Motor neuron (in vitro differentiated cells): ENCODE measurements around the gene TMCO4. TPM values are rescaled to one million over a fixed set of nuclear protein-coding genes. Genes with fewer than 3 reads are reported as not detected.
"Not testable (repeated sequence)": the region's sequence is repeated elsewhere in the genome, so short reads cannot be mapped to it uniquely, and the experiment has no call there.

ENCODE experiments used
- ATAC-seq, 8 experiments: fragments of 200-7000 bp; cut with Tn5 transposase; replicated peaks in 6 of 8; 2 replicates each; pipeline ENCODE4 v1.8.0; 2021; ENCODE audit warnings: mild to moderate bottlenecking in 8 of 8, moderate library complexity in 8 of 8
- H3K27ac ChIP-seq, 2 donors: fragments of 250-450 bp; sonication (Bioruptor Pico); 2 replicates each; pipeline ENCODE4 v1.9.0; 2021; ENCODE audit warnings: antibody characterized with exemption in 2 of 2, mild to moderate bottlenecking in 2 of 2, moderate library complexity in 1 of 2
- H3K4me1 ChIP-seq, 2 donors: fragments of 250-450 bp; sonication (Bioruptor Pico); replicated peaks in 1 of 2; 2 replicates each; pipeline ENCODE4 v1.6.1; 2021; ENCODE audit warnings: antibody characterized with exemption in 2 of 2, mild to moderate bottlenecking in 2 of 2, moderate library complexity in 1 of 2
- H3K4me3 ChIP-seq, 5 donors: fragments of 250-450 bp; sonication (Bioruptor Pico); 2 replicates each; pipeline ENCODE4 v1.9.0; 2021; ENCODE audit warnings: antibody characterized with exemption in 5 of 5, mild to moderate bottlenecking in 5 of 5, moderate library complexity in 4 of 5
- WGBS, 10 experiments: fragments of 450-650 bp; shearing (Covaris generic); methylation state at CpG; one replicate each; pipeline ENCODE4 v1.0.0; 2022; 5-methylcytosine and 5-hydroxymethylcytosine counted together
- in situ Hi-C, 9 experiments: fragments of 400-800 bp; cut with MboI; loops; one replicate each; pipeline ENCODE4 v1.15.0; 2021; ENCODE audit warnings: low sequenced_read_pairs in 9 of 9, low pct_unique_long_range_greater_than_20kb in 2 of 9; ENCODE audit not compliant: unreplicated experiment in 9 of 9
- total RNA-seq, 8 experiments: library from RNA; unstranded; fragments of 300-600 nt; gene quantifications; 2 replicates each; pipeline versions ENCODE4 v1.2.3 to v1.2.4, GENCODE V29; 2022

Gene TMCO4
- total RNA-seq, 8 experiments from 2014 or later: 0.14 to 12.3 (median 0.69) TPM

DNA sequence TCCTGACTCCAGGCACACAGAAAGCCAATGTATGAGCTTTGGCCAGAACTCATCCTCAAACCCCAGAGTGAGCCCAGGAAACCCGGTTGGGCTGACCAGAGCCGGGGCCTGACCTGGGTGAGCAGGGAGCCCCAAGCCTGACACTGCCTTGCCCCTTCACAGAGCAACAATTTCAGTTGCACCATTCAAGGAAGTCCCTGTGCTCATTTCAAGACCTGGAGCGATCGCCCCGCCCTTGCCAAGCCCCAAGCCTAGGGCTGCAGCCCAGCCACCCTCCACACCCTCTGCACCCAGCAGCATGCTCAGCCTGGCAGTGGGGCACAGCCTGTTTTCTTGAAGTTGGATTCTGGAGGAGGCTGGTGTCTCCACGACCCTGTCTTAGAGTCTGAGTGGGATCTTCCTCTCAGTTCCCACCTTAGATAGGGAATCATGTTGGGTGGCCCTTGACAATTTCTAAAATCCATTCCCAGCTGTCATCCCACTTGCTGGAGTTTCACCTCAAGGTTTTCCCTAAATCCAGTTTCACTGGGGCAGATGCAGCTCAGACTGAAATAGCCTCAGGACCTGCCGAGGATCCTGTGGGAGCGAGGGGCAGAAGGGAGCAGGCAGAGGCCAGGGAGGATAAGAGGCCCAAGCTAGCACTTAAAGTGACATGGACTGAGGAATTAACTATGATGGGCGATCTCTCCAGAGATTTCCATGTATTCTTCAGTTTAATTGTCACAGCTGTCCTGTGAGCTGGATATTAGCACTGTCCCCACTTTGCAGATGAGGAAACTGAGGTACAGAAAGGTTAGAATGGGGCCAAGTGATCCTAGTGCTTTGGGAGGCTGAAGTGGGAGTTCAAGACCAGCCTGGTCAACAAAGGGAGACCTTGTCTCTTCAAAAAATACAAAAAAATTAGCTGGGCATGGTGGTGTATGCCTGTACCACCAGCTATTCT lies 153.1 kb downstream of the TMCO4 start:
- H3K4me1 ChIP-seq: peaks cover 0 to 13% of the 10 kb centered on the region in 2 donors
- WGBS, 10 experiments: 0 to 100% (median 79%) methylated on average over 1 to 7 of the region's 9 CpGs; no CpG with 5 or more reads in 2 of the 10 experiments
- no peak for ATAC-seq
- H3K4me3 ChIP-seq: no peak overlapping the region
- no peak overlapping the region for H3K27ac ChIP-seq
- in situ Hi-C loops: loop anchor here in 2 of 9 experiments (25.0 kb wide), 1 partner anchor 259 kb away; no protein-coding TSS in a partner anchor

DNA sequence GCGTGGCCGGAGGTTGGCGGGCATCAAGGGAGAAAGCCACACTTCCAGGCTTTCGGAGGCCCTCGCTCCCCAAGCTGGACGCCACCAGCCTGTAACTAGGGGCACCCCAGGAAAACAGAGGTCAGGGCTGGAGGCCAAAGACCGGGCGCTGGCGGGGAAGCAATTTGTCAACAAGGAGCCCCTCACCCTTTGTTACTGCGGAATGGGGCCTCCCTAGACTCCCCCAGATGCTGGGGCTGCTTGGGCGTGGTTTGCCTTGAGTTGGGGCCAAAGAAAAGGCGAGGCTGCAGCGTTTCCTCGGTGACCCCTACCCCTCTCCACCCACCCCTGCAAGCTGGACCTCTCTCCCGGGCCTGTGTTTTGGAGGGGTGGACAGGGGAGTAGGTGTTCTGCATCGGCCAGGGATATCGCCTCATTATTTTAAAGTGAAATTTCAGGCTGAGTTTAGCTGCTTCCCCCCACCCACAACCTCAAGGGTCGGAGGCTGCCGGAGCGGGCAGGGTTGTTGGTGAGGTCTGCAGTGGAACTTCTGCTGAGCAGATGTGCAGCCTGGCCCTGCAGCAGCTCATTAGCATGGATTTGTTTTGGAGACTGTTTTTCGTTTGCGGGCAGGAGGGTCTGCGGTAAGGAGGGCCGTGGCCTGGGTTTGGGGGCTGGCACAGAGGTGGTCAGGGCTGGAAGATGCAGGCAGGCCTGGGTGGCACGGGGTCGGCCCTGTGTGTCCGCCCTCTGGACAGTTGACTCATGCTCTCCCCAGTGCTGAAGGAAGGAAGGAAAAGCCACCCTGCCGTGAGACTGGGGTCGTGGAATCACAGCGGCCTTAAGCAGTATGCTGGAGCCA lies 154.1 kb downstream of the TMCO4 start:
- H3K4me3 ChIP-seq: peak overlapping the region in 1 of 5 donors; percentile 48
- 0 to 60% (median 44%) methylated on average over 1 to 14 of the region's 30 CpGs; no CpG with 5 or more reads in 4 of the 10 experiments for WGBS, 10 experiments
- H3K27ac ChIP-seq: no peak overlapping the region
- H3K4me1 ChIP-seq: peaks cover 0 to 9% of the 10 kb centered on the region in 2 donors
- peak in 1 of 8 experiments; percentile 8 for ATAC-seq
- in situ Hi-C loops: loop anchor here in 2 of 9 experiments (25.0 kb wide), 1 partner anchor 258 kb away; no protein-coding TSS in a partner anchor

DNA sequence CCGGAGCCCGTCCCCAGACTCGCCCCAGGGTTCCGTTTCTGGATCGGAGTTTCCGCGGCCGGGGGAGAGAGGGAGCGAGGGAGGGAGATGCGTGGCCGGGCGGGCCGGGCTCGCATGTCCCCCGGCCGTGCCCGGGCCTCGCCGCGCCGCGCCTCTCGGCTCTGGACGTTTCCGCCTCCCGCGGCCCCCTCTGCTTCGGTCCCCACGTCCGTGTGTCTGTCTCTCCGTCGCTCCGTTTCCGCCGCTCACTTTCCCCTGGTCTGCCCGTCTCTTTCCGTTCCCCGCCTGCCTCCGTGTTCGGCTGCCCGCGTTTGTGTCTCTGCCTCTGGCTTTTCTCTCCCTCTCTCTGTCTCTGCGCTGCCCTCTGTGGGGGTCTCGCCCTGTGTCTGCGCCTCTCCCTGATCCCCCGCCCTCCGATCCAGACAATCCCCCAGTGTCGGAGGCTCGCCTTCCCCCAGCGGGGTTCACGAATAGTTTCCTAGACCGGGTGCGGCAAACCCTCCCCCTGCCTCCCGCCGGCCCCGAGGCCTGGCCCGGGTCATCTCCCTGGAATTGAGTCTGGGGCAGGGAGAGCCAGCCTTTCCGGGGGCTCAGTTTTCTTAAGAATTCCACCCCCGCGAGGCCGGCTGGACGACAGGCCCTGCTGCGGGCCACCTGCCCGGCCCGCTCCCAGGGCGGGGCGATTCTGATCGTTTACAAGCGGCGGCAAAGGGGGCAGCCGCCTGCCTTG lies 154.9 kb downstream of the TMCO4 start:
- H3K27ac ChIP-seq: no peak overlapping the region
- peak overlapping the region; percentile 35 to 48 (median 39) for H3K4me3 ChIP-seq
- H3K4me1 ChIP-seq: peaks cover 0 to 8% of the 10 kb centered on the region in 2 donors
- peak; percentile 3 to 57 (median 10) for ATAC-seq
- 0 to 14% (median 0%) methylated on average over 1 to 25 of the region's 71 CpGs; no CpG with 5 or more reads in 7 of the 10 experiments for WGBS, 10 experiments
- in situ Hi-C loops: loop anchor here in 2 of 9 experiments (25.0 kb wide), 1 partner anchor 258 kb away; no protein-coding TSS in a partner anchor

DNA sequence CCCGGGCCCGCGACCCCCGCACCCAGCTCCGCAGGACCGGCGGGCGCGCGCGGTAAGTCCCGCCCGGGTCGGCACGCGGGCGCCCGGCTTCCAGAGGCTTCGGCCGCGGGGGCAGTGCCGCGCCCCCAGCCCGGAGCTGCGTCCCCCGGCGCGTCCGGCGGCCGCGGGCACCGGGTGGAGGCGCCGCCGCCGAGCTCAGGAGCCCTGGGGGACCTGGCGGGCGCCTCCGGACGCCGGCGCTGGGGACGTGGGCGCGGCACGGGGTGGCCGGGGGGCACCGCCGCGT lies 155.4 kb downstream of the TMCO4 start:
- no peak overlapping the region for H3K27ac ChIP-seq
- H3K4me3 ChIP-seq: peak overlapping the region; percentile 35 to 48 (median 39)
- peaks cover 0 to 8% of the 10 kb centered on the region in 2 donors for H3K4me1 ChIP-seq
- WGBS, 10 experiments: no CpG with 5 or more reads among the region's 51 CpGs
- in situ Hi-C loops: loop anchor here in 2 of 9 experiments (25.0 kb wide), 1 partner anchor 257 kb away; no protein-coding TSS in a partner anchor
- peak in 7 of 8 experiments; percentile 0 to 61 (median 56) for ATAC-seq

DNA sequence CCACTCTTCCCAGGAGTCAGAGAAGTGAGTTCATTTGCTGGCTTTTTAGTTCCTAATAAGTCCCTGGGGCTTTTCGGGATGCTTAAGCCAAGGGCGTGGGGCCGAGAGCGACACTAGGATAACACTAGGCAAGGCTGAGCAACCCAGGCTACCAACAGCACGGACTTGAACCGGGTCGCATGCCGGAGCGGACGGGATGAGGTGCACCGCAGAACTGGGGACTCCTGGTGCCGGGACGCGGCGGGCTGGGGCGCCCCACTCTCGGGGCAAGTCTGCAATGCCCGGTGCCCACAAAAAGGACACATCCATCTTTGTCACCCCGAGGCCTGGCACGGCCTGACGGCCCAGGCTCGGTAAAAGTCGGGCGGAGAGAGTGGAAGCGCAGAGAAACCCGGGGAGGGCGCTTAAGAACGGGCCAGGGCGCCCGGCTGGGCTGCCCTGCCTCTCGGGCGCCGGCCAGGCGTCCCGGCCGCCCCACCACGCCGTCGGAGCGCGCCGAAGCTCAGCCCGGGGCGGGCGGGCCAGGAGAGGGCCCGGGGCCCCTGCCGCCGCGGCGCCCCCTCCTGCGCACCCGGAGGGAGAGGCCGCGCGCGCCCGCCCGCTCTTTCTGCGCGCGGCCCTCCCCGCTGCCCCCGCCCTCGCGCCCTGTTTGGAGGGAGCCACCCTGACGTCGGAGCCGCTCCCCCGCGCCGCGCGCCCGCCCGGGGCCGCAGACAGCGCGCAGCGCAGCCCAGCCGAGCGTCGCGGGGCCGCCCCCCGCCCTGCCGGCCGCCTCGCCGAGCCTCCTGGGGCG lies 155.9 kb downstream of the TMCO4 start, which contains the start of gene NBL1:
Gene NBL1, plus strand, starts transcription at position 710 of the 793 bp plus-strand sequence. CDS start 10,720 bp downstream, outside the sequence.
- H3K4me1 ChIP-seq: peaks cover 0 to 8% of the 10 kb centered on the region in 2 donors
- WGBS, 10 experiments: 0 to 30% (median 5%) methylated on average over 4 to 23 of the region's 90 CpGs; no CpG with 5 or more reads in 4 of the 10 experiments
- no peak within 1 kb of the TSS for H3K27ac ChIP-seq
- in situ Hi-C loops: loop anchor here in 2 of 9 experiments (25.0 kb wide), 1 partner anchor 256 kb away; no protein-coding TSS in a partner anchor
- peak; percentile 48 to 83 (median 78) for ATAC-seq
- peak within 1 kb of the TSS; percentile 35 to 48 (median 39) for H3K4me3 ChIP-seq

DNA sequence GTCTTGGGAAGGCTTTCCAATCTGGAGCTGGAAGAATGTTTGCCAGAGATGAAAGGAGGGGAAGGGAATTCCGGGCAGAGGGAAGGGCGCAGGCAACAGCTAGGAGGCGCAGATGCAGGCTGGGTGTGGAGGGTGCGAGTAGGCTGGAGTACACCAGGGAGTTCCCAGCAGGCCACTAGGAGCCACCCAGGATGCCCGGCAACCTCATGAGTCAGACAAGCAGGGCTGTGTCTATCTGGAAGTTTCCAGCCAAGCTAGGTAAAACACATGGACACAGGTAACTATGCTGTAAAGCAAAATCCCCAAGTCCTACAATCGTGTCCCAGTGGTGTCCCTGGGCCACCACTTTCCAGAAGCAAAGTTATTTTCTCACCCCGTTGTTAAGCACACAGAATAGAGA lies 156.6 kb downstream of the TMCO4 start:
- in situ Hi-C loops: loop anchor here in 2 of 9 experiments (25.0 kb wide), 1 partner anchor 256 kb away; no protein-coding TSS in a partner anchor
- Histone ChIP-seq H3K27ac (no peak overlapping the region), H3K4me3 (no peak overlapping the region), H3K4me1 (peaks cover 0 to 8% of the 10 kb centered on the region in 2 donors)
- peak in 3 of 8 experiments; percentile 47 to 60 (median 55) for ATAC-seq
- 0 to 60% (median 13%) methylated on average over 2 to 6 of the region's 7 CpGs; no CpG with 5 or more reads in 6 of the 10 experiments for WGBS, 10 experiments

GRCh38 chr1:19640363-19641316 lies 159.1 kb downstream of the TMCO4 start:
- in situ Hi-C loops: loop anchor here in 2 of 9 experiments (25.0 kb wide), 1 partner anchor 253 kb away; no protein-coding TSS in a partner anchor
- peak in 2 of 8 experiments; percentile 7 to 10 for ATAC-seq
- Histone ChIP-seq H3K4me1 (peaks cover 0 to 8% of the 10 kb centered on the region in 2 donors), H3K4me3 (no peak overlapping the region), H3K27ac (no peak overlapping the region)
- WGBS, 10 experiments: 20 to 60% (median 25%) methylated on average over 1 to 14 of the region's 14 CpGs; no CpG with 5 or more reads in 2 of the 10 experiments

DNA sequence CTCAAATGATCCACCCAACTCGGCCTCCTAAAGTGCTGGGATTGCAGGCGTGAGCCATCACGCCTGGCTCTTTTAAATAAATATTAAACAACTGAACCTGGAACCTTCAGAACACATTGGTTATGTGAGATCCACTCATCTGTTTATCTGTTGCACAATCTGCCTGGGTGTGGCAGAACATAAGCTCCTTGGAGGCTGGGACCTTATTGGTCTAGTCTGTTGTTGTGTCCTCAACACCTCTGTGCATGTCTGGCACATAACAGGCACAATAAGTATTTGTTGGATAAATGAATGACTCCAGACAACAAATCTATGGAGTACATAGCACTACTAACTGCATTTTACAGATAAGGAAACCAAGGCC lies 159.7 kb downstream of the TMCO4 start:
- Histone ChIP-seq H3K27ac (no peak overlapping the region), H3K4me1 (peaks cover 0 to 8% of the 10 kb centered on the region in 2 donors), H3K4me3 (no peak overlapping the region)
- in situ Hi-C loops: loop anchor here in 2 of 9 experiments (25.0 kb wide), 1 partner anchor 253 kb away; no protein-coding TSS in a partner anchor
- peak in 2 of 8 experiments; percentile 4 to 8 for ATAC-seq
- 11 to 83% (median 77%) methylated on average over 1 to 3 of the region's 3 CpGs; no CpG with 5 or more reads in 5 of the 10 experiments for WGBS, 10 experiments

DNA sequence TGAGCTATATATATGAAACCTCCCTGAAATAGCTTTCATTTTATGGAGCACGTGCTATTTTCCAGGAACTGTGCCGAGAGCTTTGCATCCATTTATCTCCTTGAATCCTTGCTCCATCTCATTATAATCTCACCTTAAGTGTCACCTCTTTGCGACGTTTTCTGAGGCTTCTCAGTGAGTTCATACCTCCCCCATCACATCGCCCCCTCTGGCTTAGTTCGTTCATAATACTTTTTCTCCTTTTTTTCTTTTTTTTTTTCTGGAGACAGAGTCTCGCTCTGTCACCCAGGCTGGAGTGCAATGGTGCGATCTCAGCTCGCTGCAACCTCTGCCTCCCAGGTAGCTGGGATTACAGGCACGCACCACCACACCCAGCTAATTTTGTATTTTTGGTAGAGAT lies 160.5 kb downstream of the TMCO4 start:
- WGBS, 10 experiments: 66 to 89% (median 81%) methylated on average over 1 to 10 of the region's 10 CpGs
- in situ Hi-C loops: loop anchor here in 2 of 9 experiments (25.0 kb wide), 1 partner anchor 252 kb away; no protein-coding TSS in a partner anchor
- H3K4me3 ChIP-seq: not testable (repeated sequence)

DNA sequence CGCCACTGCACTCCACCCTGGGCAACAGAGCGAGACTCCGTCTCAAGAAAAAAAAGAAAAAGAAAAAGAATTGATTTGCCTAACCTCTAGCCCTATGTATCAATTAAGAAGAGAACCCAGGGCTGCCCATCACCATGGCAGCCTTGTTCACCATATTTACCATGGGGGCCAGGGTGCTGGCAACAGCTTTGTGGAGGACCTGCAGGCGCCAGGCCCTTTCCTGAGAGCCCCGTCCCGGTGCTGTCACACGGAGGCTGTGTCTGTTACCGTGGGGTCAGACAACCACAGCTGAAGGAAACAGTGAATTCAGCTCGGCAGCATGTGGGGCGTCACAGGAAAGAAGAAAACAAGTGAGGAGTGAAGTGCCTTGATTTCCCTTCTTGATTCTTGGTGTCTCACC lies 162.1 kb downstream of the TMCO4 start:
- no peak for ATAC-seq
- in situ Hi-C loops: loop anchor here in 2 of 9 experiments (25.0 kb wide), 1 partner anchor 250 kb away; no protein-coding TSS in a partner anchor
- Histone ChIP-seq H3K4me3 (no peak overlapping the region), H3K4me1 (peaks cover 0 to 2% of the 10 kb centered on the region in 2 donors), H3K27ac (no peak overlapping the region)
- WGBS, 10 experiments: 67 to 100% (median 86%) methylated on average over 1 to 7 of the region's 10 CpGs; no CpG with 5 or more reads in 3 of the 10 experiments

More for the DNA sequence above, 160.5 kb downstream of the TMCO4 start:
- H3K27ac ChIP-seq, H3K4me1 ChIP-seq, ATAC-seq: not testable (repeated sequence)
